K562 (cell line): ENCODE data around the gene ZMIZ1. TPM values are rescaled to one million over a fixed set of nuclear protein-coding genes. Genes with fewer than 3 reads are reported as not detected.

Experiments used
- CBFA2T3 ChIP-seq: fragments of 450-650 bp; IDR thresholded peaks from 2 replicates; pipeline ENCODE4 v1.6.1; 2017
- CBX3 ChIP-seq, 2 experiments: IDR thresholded peaks; 1 replicate in 1 of 2; 2 replicates in 1 of 2; pipeline ENCODE4 v1.6.1; 2012; ENCODE audit warnings: inconsistent platforms in 2 of 2, low read length in 2 of 2, borderline replicate concordance in 1 of 2, control low read depth in 1 of 2
- ELF1 ChIP-seq: fragments of 200-800 bp; sonication (Bioruptor generic); IDR thresholded peaks from 2 replicates; pipeline ENCODE4 v1.6.1; 2016; ENCODE audit warnings: missing genetic modification characterization, missing compliant biosample characterization
- FOXJ2 ChIP-seq: fragments of 200-800 bp; sonication (Bioruptor generic); IDR thresholded peaks from 2 replicates; pipeline ENCODE4 v1.6.1; 2016; ENCODE audit warnings: missing genetic modification characterization, missing compliant biosample characterization
- GABPB1 ChIP-seq: sonication (generic); formaldehyde crosslinking; IDR thresholded peaks from 2 replicates; pipeline ENCODE4 v1.8.0; 2022; ENCODE audit warnings: mild to moderate bottlenecking, missing genetic modification reagents
- GTF2A2 ChIP-seq: IDR thresholded peaks from 2 replicates; pipeline ENCODE4 v1.6.1; 2016; ENCODE audit warnings: mild to moderate bottlenecking, missing genetic modification characterization, missing compliant biosample characterization
- HSF4 ChIP-seq: fragments of 250-450 bp; sonication (Bioruptor Pico); IDR thresholded peaks from 2 replicates; pipeline ENCODE4 v2.1.2; 2022; ENCODE audit warnings: mild to moderate bottlenecking, moderate library complexity, borderline replicate concordance
- MCM7 ChIP-seq, 2 experiments: fragments of 450-650 bp; IDR thresholded peaks; 2 replicates each; pipeline ENCODE4 v1.6.1; 2016 to 2018
- PHF20 ChIP-seq: fragments of 450-650 bp; IDR thresholded peaks from 2 replicates; pipeline ENCODE4 v1.6.1; 2018; ENCODE audit not compliant: partially characterized antibody
- POLR2AphosphoS5 ChIP-seq: IDR thresholded peaks from 2 replicates; pipeline ENCODE4 v1.6.1; 2011; ENCODE audit warnings: mild to moderate bottlenecking, low read depth, low read length, moderate library complexity; ENCODE audit not compliant: control insufficient read depth, insufficient read depth
- POLR2B ChIP-seq: fragments of 450-650 bp; IDR thresholded peaks from 2 replicates; pipeline ENCODE4 v1.6.1; 2018; ENCODE audit warnings: low read depth; ENCODE audit not compliant: partially characterized antibody
- PRPF4 ChIP-seq: fragments of 200-400 bp; formaldehyde crosslinking; IDR thresholded peaks from one replicate; pipeline ENCODE4 v1.6.1; 2017; ENCODE audit warnings: low read length, low read depth, mild to moderate bottlenecking; ENCODE audit not compliant: insufficient read depth, poor library complexity, severe bottlenecking
- RNF2 ChIP-seq: sonication (generic); IDR thresholded peaks from 2 replicates; pipeline ENCODE4 v1.6.1; 2016
- SAFB2 ChIP-seq: fragments of 200-400 bp; formaldehyde crosslinking; IDR thresholded peaks from 2 replicates; pipeline ENCODE4 v1.6.1; 2018; ENCODE audit warnings: borderline replicate concordance, low read length, low read depth, moderate library complexity; ENCODE audit not compliant: severe bottlenecking
- SIN3B ChIP-seq: fragments of 450-650 bp; IDR thresholded peaks from 2 replicates; pipeline ENCODE4 v1.6.1; 2017; ENCODE audit warnings: low read depth, mild to moderate bottlenecking, moderate library complexity
- SNRNP70 ChIP-seq: fragments of 200-400 bp; formaldehyde crosslinking; optimal IDR thresholded peaks from 2 replicates; pipeline ENCODE3; 2017; ENCODE audit warnings: low read depth, low read length
- SRSF7 ChIP-seq: fragments of 200-400 bp; formaldehyde crosslinking; optimal IDR thresholded peaks from 2 replicates; pipeline ENCODE3; 2017; ENCODE audit warnings: mild to moderate bottlenecking, low read depth, low read length
- TBL1XR1 ChIP-seq, 2 experiments: IDR thresholded peaks; 2 replicates each; pipeline ENCODE4 v1.6.1; 2012; ENCODE audit warnings: improper control_type of control experiment in 2 of 2, low read length in 2 of 2, mild to moderate bottlenecking in 1 of 2
- TEAD1 ChIP-seq, 2 experiments: fragments of 450-650 bp in 1 of 2; sonication (generic) in 1 of 2; formaldehyde crosslinking; IDR thresholded peaks; 2 replicates each; pipeline versions ENCODE4 v1.4.0 to v1.8.0; 2020 to 2022; ENCODE audit warnings: mild to moderate bottlenecking in 2 of 2, missing genetic modification reagents in 1 of 2
- ZKSCAN3 ChIP-seq: fragments of 250-450 bp; sonication (Bioruptor Pico); IDR thresholded peaks from 2 replicates; pipeline ENCODE4 v1.4.0; 2020
- ZNF12 ChIP-seq: sonication (generic); formaldehyde crosslinking; IDR thresholded peaks from 2 replicates; pipeline ENCODE4 v1.4.0; 2020; ENCODE audit warnings: mild to moderate bottlenecking, missing genetic modification reagents
- ZNF3 ChIP-seq: fragments of 250-450 bp; sonication (Bioruptor Pico); IDR thresholded peaks from 2 replicates; pipeline ENCODE4 v1.5.0; 2021; ENCODE audit warnings: mild to moderate bottlenecking, moderate library complexity
- ZNF324 ChIP-seq: fragments of 250-450 bp; sonication (Bioruptor Pico); IDR thresholded peaks from 2 replicates; pipeline ENCODE4 v1.4.0; 2020; ENCODE audit warnings: mild to moderate bottlenecking
- ZNF408 ChIP-seq: fragments of 250-450 bp; sonication (Bioruptor Pico); IDR thresholded peaks from 2 replicates; pipeline ENCODE4 v1.4.0; 2020; ENCODE audit warnings: low read depth, mild to moderate bottlenecking, moderate library complexity
- ZNF41 ChIP-seq: fragments of 250-450 bp; sonication (Bioruptor Pico); conservative IDR thresholded peaks from 2 replicates; pipeline ENCODE4 v1.4.0; 2020; ENCODE audit warnings: mild to moderate bottlenecking
- polyA plus RNA-seq, 8 experiments: library from polyadenylated mRNA; depleted of rRNA in 4 of 8; stranded (reverse) in 5 of 8; unstranded in 3 of 8; fragments of >200 nt; fragmentation: Nextera tagmentation in 2 of 8; fragmentation: Illumina TruSeq in 1 of 8; extraction: Ambion mirVana in 2 of 8; extraction: Trizol in 1 of 8; gene quantifications; 2 replicates each; pipeline versions ENCODE4 v1.2.1 to v1.2.3, GENCODE V29; 2011 to 2014; ENCODE audit warnings: inconsistent platforms in 1 of 8, missing spikeins in 1 of 8
- total RNA-seq, 7 experiments: library from RNA; depleted of rRNA in 6 of 7; stranded (reverse); fragments of >200 nt in 6 of 7; fragmentation: Illumina TruSeq in 2 of 7; extraction: Trizol in 2 of 7; gene quantifications; 2 replicates each; pipeline versions ENCODE4 v1.2.1 to v1.2.3, GENCODE V29; 2011 to 2021; ENCODE audit warnings: low replicate concordance in 1 of 7
- TF ChIP-seq, protein P1 (sequence below): fragments of 450-650 bp; formaldehyde crosslinking; IDR thresholded peaks from 2 replicates; pipeline ENCODE4 v1.4.0; 2022; ENCODE audit warnings: missing genetic modification characterization
- TF ChIP-seq, protein P2 (sequence below): sonication (generic); formaldehyde crosslinking; IDR thresholded peaks from 2 replicates; pipeline ENCODE4 v1.8.0; 2022; ENCODE audit warnings: mild to moderate bottlenecking, missing genetic modification reagents
- TF ChIP-seq, protein P3 (sequence below), 2 experiments: fragments of 450-650 bp; conservative IDR thresholded peaks; 2 replicates each; pipeline ENCODE4 v1.6.1; 2017; ENCODE audit warnings: mild to moderate bottlenecking in 2 of 2, moderate library complexity in 2 of 2

The ZMIZ1 gene
- total and polyA plus RNA-seq, 9 of the 15 experiments (the other 6 are each of a cell fraction or from before 2014, with no cell fraction given) = 1.0 to 37.3 (median 4.3) TPM

DNA sequence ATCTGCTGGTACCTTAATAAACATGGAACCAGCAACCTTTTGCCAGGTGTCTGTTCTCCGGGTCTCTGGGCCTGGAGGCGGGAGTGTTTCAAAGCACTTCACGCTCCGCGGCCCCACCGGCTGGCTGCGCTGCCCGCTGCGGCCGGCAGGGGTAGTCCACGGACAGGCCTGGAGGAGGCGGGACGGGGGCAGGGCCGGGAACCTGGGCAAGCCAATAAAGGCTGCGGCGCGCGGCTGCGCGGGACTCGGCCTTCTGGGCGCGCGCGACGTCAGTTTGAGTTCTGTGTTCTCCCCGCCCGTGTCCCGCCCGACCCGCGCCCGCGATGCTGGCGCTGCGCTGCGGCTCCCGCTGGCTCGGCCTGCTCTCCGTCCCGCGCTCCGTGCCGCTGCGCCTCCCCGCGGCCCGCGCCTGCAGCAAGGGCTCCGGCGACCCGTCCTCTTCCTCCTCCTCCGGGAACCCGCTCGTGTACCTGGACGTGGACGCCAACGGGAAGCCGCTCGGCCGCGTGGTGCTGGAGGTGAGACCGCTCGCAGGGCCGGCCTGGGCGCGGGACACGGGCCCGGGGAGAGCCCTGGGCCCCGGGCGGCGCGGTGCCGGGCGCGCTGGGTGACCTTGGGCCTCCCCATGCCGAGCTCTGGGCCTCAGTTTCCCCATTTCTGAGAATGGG lies 278.6 kb downstream of the ZMIZ1 start, which contains the start of gene PPIF (continued):
- no peak for TF ChIP-seq HSF4 (CRISPR knock-in tag)
- no peak for TF ChIP-seq SRSF7
- TF ChIP-seq TEAD1 (CRISPR knock-in tag; IDR thresholded peaks at IDR 0.05) = no peak; a peak in 2 of 4 replicates
- TF ChIP-seq ZNF408 (CRISPR knock-in tag) = no peak
- peak; percentile 78; the same call in 1 of the 2 replicates for TF ChIP-seq SIN3B
- no peak for TF ChIP-seq ZNF3 (CRISPR knock-in tag)
- TF ChIP-seq CBX3 (IDR thresholded peaks at IDR 0.05; ENCODE audit: borderline replicate concordance in 1 of 2, low read length in 2 of 2) = no peak
- TF ChIP-seq GABPB1 (CRISPR knock-in tag) = no peak; the same call in 1 of the 2 replicates
- TF ChIP-seq, protein P1, sequence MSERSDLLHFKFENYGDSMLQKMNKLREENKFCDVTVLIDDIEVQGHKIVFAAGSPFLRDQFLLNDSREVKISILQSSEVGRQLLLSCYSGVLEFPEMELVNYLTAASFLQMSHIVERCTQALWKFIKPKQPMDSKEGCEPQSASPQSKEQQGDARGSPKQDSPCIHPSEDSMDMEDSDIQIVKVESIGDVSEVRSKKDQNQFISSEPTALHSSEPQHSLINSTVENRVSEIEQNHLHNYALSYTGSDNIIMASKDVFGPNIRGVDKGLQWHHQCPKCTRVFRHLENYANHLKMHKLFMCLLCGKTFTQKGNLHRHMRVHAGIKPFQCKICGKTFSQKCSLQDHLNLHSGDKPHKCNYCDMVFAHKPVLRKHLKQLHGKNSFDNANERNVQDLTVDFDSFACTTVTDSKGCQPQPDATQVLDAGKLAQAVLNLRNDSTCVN (CRISPR knock-in tag) = no peak
- no peak for TF ChIP-seq MCM7 (IDR thresholded peaks at IDR 0.05)
- peak in 1 of 2 experiments; percentile 11; a peak in 2 of 4 replicates for TF ChIP-seq TBL1XR1 (IDR thresholded peaks at IDR 0.05; ENCODE audit: low read length in 2 of 2)
- TF ChIP-seq ZKSCAN3 (CRISPR knock-in tag) = no peak
- TF ChIP-seq ZNF12 (CRISPR knock-in tag) = no peak; the same call in 1 of the 2 replicates
- no peak for TF ChIP-seq FOXJ2 (tag)
- no peak for TF ChIP-seq PHF20
- no peak for TF ChIP-seq POLR2B
- TF ChIP-seq SAFB2 = no peak
- TF ChIP-seq ZNF41 (CRISPR knock-in tag) = no peak
- peak; percentile 88 for TF ChIP-seq POLR2AphosphoS5
- no peak for TF ChIP-seq ZNF324 (CRISPR knock-in tag)
- TF ChIP-seq RNF2 = 0 out of 2 replicates have a peak, but pooled peaks have one; percentile 19
- TF ChIP-seq, protein P2, sequence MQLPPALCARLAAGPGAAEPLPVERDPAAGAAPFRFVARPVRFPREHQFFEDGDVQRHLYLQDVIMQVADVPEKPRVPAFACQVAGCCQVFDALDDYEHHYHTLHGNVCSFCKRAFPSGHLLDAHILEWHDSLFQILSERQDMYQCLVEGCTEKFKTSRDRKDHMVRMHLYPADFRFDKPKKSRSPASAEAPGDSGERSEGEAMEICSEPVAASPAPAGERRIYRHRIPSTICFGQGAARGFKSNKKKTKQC (CRISPR knock-in tag) = no peak
- TF ChIP-seq, protein P3, sequence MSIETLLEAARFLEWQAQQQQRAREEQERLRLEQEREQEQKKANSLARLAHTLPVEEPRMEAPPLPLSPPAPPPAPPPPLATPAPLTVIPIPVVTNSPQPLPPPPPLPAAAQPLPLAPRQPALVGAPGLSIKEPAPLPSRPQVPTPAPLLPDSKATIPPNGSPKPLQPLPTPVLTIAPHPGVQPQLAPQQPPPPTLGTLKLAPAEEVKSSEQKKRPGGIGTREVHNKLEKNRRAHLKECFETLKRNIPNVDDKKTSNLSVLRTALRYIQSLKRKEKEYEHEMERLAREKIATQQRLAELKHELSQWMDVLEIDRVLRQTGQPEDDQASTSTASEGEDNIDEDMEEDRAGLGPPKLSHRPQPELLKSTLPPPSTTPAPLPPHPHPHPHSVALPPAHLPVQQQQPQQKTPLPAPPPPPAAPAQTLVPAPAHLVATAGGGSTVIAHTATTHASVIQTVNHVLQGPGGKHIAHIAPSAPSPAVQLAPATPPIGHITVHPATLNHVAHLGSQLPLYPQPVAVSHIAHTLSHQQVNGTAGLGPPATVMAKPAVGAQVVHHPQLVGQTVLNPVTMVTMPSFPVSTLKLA (conservative IDR thresholded peaks at IDR 0.05) = no peak; a peak in 1 of 4 replicates
- peak; percentile 71 for TF ChIP-seq PRPF4
- no peak for TF ChIP-seq ELF1
- TF ChIP-seq CBFA2T3 = no peak
- TF ChIP-seq GTF2A2 (tag) = 0 out of 2 replicates have a peak, but pooled peaks have one; percentile 50
- no peak for TF ChIP-seq SNRNP70
